GM19351 (cell line): ENCODE data around the gene CREBBP.

Experiments used
- ATAC-seq: cut with Tn5 transposase; IDR thresholded peaks from one replicate; pipeline ENCODE4 v1.9.1; 2021; ENCODE audit warnings: mild to moderate bottlenecking, moderate library complexity; ENCODE audit not compliant: unreplicated experiment

Gene CREBBP

DNA sequence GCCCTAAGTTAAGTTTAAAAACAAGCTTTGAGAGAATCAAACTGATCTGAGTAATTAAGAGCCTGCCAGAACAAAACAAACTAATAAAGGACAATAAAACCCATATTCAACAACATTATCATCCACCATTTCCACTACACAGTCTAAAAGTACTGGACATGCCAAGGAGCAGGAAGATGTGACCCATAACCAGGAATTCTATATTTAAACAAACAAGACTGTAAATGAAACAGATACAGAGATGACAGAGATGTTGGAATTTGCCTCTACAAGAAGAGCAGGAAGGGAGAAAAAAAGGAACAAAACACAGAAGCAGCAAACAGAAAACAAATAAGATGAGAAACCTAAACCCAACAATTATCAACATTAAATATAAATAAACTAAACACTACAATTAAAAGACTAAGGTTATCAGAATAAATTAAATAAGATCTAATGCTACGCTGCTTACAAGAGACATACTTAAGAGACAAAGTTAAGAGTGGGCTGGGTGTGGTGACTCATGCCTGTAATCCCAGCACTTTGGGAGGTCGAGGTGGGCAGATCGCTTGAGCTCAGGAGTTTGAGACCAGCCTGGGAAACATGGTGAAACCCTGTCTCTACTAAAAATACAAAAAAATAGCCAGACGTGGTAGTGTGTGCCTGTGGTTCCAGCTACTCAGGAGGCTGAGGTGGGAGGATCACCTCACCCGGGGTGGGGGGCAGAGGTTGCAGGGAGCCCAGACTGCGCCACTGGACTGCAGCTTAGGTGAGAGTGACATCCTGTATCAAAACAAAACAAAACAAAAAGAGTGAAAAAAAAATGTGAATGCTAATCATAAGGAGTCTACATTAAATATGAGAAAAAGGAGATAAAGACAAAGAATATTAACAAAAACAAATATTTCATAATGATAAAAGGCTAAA lies 50.6 kb downstream of the CREBBP start:
- no peak for ATAC-seq

DNA sequence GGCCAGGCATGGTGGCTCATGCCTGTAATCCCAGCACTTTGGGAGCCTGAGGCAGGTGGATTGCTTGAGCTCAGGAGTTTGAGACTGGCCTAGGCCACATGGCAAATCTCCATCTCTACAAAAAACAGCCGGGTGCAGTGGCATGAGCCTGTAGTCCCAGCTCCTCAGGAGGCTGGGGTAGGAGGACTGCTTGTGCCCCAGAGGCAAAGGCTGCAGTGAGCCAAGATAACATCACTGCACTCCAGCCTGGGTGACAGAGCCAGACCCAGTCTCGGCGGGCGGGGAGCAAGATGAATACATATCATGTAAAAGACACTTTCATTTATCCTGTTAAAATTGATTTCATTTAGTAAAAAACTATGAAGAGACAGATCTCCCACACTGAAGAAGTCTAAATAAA lies 54.6 kb downstream of the CREBBP start:
- no peak for ATAC-seq

DNA sequence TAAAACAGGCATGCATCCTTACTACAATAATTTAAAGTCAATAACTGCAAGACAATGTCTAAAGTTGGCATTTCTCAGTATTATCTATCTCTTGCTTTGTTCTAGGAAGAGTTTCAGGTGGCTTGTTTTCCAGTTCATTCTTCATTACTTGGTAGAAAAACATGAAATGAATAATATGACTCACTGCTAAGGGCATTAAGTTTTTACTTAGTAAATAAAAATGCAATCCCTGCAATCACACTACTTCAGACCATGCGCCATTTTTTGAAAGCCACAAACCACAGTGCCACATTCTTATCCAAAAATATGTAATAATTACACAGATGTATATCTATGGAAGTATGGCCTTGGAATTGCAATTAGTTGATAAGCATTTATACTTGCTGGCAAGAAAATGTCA lies 55.4 kb downstream of the CREBBP start:
- ATAC-seq = no peak

DNA sequence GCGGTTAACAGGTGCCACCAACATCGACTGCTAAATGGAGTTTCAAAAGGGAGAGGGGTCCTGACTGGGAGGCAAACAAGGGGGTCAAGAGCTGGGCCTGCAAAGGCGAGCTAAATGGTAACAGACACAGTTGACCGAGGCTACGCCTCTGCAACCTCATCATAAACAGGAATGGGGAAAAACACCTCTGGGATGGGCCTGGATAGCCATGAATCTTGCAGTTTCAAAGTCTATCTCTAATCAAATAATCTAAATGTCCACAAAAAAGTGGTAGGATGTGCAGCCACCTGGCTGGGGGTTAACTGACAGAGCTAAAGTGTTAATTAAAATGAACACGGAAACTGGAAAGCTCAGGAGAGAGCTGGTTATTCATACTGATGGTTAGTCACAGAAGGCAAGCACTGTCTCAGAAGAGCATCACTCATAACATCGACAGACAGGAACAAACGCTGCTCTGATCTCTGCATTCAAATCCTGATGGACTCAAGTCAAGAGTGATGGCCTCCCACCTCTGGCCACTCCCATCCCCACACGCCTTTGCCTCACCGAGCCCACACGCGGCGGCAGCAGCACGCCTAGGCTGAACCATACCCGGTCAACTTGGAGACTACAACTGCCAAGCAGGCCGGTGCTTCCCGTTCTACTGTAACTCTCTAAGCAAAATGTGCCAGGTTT lies 56.3 kb downstream of the CREBBP start:
- no peak for ATAC-seq

DNA sequence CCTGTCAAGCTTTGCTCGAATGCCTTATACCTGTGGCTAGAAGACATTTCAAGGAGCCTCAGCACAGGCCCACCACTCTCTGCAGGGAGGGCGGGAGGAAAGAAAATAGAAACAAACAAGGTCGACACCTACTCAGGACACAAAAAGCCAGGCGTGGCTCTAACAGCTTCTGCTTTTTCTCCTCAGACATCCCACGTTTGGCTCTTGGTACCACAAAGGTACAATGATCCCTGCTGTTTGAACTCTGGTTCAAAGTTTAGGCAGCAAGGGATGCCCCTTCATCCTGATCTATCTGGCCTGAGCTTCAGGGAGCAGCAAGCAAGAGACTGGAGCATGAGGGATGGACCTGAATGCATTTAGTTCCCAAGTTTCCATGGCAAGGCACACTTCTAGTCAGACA lies 57.1 kb downstream of the CREBBP start:
- no peak for ATAC-seq

DNA sequence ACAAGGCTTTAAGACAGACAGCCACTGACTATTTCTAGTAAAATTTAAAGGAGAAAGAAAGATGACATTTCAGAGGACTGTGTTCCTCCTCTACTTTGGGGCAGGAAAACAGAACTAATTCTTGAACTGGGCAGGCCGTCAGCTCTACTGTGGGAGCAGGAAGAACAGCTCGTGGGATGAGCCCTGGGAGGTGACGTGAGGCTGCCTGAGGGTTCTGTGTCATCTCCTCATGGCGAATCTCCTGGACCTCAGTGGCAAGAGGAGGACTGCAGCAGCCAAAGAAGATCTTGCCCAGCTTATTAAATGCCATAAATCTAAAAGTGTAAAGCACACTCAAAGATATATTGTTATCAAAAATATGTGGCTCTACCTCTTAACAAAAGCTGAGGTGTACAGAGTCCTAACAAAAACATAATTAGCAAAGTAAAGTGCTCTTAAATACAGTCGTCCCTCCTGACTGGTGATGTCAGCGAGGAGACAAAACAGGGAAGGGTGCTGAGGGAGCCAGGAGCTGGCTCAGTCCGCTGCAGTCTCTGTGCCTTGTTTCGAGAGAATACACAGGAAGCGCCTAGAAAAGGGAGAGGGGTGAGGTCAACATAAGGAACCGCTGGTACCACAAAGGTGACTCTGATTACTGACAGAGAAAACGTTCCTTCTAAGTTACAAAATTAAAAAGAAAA lies 58.0 kb downstream of the CREBBP start:
- no peak for ATAC-seq

DNA sequence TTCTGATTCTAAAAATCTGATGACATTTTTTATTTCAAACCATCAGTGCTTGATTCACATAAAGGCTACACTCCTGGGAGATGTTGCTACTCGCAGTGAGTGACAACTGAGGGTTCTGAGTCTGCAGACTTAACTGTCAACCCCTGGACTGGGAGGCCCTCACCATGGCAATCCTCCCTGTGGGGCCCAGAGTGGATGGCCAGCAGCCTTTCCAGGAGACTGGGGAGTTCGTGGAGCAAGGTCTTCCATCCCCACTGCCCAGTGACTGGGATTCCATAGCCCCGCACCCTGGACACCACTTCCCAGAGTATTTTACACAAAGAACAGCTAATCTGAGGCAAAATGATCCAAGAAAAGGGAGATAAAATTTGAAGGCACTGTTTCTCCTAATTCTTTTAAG lies 59.3 kb downstream of the CREBBP start:
- ATAC-seq = no peak

DNA sequence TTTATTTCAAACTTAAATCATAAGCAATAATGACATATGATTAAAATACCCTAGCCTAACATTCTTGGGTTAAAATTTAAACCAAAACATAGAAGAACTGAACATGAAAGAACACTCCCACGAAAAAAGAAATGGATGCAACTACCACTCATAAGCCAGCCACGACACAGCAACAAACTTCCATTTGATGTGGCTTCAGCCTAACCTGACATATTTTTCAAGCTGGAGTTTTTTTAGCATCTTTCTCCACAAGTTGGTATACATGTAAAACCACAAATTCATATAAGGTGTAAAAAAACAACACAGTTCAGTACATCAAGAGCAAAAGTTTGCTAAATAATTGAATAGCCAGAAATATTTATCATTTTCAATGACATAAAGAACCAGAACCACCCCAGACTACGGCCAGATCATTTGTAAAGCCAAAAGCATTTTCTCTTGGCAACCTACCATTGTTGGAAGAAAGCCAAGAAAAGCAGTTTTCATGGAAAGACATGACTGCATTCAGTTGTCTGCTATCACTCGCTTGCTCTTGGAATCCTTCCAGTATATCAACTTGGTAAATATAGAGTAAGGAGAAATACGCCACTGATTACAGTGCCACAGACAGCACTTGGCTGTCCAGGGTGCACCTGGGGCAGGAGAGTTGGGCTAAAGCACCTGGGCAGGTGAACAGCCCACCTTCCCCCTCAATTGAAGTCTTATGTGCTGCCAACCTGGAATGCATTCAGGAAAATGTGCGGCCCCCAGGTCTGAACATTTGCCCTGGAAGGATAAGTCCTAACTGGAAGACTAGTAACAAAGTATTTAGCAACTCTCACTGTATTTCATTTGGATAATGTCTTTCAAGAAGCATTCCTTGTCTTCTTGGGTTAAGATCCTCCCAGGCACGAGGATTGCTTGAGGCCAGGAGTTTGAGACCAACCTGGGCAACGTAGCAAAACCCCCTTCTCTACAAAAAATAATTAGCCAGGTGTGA lies 60.5 kb downstream of the CREBBP start:
- ATAC-seq = no peak

DNA sequence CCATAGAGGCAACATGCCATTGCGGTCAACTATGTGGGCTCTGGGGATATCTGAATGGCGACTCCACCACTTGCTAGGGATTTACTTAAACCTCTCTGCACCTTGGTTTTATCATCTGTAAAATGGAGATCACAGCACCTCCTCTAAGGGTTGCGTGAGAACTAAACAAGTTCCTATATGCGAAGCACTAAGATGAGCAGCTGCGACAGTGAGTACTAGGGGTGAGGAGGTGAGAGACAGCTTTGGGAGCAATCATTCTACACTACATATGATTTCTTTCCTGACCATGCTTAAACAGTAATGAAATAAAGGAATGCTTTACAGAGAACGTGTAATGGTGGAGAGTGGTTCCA lies 61.4 kb downstream of the CREBBP start:
- ATAC-seq = no peak

DNA sequence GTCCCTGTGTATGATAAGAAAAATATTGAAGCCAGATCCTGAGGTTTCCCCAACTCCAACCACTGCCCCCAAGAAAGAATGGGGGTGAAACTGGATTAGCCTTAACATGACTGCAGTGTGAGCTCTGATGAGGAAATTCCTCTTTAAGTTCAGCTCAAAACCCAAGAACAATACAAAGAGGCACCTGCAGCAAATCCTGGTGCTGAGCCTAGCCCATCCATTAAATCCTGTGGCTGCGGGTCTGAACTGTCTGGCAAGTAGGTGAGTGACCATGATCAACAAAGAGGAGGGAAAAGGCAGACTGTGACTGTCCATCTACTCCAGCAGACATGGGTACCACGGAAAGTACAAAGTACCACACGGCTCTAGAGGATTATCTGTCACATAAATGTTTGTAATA lies 64.2 kb downstream of the CREBBP start:
- ATAC-seq = no peak

DNA sequence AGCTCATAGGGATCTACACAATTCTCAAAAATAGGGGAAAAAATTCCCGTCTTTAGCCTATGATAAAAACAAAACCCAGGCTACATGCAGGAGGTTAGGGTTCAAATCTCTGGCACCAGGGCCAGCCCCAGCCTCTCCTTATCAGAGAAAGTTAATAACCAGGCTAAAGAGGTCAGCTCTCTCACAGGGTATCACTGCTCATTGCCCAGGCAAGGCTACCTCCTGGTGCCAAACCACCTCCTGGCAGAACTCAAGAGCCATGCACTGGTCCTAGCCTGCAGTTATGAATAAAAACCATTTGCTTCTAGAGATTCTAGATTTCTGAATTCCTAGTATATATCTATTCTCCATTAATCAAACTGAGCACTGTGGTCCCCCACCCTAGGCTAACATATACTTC lies 65.8 kb downstream of the CREBBP start:
- ATAC-seq = no peak

DNA sequence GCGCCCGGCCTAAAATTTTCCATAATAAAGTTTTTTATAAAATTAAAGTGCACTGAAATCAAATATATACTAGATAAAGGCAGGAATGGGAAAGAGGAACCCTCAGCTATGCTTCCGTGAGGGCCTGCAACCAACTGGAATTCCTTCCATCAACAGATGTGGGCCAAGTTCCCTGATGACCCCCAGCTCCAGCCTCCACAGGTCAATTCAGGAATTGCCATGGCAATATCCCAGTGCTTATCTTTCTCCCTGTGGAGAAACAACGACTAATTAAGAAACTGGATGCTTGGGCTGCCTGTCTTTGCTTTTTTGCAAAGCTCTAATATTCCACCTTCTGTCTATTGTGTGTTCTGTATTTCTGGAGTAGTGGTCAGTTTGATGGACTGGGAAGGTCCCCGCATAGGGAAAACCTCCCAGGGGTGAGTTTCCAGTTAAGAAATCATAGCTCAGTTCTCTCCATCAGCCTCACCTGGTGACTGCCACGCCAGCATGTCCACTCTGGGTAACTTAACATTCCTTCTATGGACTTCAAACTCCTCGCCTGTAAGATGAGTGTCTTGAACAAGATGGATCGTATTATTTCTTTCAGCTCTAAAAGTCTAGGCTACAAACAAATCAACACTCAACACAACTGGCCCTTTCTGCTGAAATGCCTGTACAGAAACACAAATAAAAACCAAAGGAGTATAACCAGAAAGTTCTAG lies 67.9 kb downstream of the CREBBP start:
- no peak for ATAC-seq

DNA sequence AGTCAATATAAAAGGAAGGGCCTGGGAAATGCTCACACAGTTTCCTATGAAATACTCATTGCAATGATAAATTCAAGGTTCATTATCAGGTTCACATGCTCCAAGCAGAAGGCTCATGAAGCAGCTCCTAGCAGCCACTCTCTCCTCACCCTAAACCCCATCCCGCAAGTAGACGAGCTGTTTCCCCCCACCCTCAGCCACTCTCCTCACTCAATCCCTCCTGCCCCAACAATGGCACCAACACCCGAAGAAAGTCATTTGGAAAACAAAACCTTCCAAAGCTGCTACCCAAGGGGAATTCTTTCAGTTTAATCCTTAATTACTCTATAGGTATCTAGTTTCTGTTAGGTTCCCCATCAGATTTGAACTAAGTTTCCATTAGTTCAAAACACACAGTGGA lies 69.7 kb downstream of the CREBBP start:
- no peak for ATAC-seq

DNA sequence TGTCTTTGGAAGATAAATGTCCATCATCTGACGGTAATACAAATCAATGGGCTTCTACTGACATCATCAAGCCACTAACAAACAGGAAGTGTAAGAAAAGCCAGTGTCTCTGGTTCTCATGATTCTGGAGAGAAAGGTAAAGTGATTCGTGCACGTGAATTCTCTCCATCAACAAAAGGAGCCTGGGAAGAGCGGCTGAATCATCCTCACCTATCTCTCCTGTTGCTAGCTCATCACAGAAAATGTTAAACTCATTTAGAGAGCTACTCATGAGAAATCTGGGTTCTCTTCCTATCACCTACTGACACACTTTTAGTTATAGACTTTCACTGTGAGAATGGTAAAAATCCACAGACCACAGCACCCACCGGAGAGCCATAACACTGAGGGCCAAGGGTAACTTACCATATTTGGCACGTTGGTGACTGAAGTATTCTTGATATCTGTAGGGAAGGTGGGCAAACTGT lies 70.3 kb downstream of the CREBBP start:
- ATAC-seq = no peak

DNA sequence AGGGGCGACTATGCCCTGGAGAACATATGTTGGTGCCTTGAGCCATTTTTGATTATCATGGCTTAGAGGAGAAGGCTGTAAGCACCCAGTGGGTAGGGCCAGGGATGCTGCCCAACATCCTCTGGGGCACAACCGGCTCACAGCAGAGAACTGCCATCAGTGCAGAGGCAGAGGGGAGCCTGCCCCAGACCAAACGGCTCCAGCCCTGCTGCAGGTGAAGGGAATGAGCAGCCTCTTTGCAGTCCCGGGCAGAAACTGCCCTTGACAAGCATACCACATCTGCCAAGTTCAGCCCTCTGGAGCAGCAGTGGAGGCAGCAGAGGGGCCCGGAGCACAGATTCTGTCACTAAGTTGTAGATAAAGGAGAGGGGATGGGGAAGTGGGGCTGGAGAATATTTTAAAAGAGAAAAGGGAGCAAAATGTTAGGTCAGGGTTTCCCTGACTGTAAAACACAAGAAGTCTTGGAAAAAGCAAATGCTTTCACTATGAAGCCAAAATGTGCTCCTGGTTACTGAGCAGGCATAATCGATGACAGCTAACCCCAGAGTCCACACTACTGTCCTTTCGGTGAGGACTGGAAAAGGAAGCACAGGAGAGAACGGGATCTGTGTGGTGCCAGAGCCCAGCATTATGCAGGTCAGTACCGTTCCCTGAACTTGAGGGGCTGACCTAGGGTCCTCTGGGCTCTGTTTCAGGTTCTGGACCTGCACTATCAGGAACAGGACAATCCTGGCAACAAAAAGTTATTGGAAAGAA lies 72.0 kb downstream of the CREBBP start:
- no peak for ATAC-seq

DNA sequence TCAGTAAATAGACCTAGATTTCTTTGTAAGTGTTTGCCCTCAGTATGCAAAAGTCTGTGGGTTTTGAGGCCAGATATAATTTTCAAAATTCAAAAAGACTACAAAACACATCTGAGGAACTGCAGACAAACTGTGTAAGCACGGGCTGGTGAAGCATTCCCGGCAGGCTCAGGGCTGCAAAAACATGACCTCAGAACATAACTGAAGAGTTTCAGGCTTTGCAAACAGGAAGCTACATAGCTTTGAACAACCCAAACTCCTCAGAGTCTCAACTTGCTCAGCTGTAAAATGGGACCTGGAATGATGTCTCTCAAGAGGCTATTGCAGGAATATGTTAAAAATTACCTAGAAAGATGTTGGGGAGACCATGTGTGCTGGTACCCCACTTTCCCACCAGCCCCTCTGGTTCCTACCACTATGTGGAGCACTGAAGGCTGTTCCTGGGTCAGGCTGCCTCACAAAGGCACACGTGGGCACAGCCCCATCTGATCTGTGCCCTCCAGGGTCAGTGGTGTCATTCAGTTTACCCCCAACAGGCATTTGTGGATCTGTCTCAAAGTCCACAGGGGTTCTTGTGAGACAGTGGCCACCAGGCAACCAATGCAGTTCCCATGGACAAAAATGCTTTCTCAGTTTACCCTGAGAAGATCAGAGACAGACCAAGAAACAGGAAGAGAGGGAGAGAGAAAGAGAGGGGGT lies 72.9 kb downstream of the CREBBP start:
- no peak for ATAC-seq

DNA sequence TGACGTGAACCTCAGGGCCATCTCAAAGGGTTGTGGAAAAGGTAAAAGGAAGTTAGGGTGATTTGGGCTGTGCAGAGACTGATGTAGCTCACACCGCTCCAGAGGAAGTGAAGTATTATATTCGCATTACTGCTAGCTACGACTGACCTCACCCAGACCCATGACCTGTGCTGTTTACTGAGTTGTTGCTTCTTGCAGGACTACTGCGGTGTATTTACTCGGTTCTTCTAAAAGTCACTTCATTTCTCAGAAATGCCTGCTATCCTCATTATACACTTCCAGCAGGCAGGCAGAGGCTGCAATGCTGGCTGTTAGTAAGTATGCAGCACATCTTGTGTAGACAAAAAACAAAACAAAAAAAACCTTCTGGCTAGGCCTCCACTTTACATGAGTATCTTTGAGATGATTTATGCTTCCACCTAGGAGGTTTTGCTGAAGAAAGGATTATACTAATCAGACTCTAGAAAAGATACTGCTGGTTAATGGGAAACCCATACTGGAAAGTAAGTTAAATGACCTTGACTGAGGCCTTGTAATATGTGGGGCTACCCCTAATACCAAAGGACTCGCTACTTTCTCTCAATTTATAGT lies 76.0 kb downstream of the CREBBP start:
- ATAC-seq = no peak
